OCI-M2 (cell line): ENCODE measurements around the gene MBOAT7.

ENCODE experiments used
- DNase-seq: peaks from one replicate; lab custom pipeline; 2025; ENCODE audit not compliant: unreplicated experiment; lab: John Stamatoyannopoulos, UW

MBOAT7 gene

DNA sequence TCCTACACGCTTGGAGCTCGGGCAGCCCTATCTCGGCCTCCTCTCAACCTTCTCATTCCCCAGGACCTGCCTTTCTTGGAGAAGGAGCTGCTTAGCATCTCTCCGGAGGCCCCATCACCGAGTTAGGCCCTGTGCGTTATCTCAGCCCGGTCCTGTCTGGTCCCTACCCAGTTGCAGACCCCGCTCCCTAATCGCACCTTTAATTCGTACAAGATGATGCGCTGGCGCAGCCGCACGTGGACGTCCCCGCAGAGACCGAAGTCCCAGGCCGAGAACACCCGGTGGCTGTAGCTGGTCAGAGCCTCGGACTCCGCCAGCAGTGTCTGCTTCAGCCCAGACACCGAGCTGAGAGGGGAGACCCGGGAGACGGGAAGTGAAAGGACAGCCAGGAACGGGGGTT, 24.2 kb downstream of the MBOAT7 start:
- DNase-seq, result no peak

DNA sequence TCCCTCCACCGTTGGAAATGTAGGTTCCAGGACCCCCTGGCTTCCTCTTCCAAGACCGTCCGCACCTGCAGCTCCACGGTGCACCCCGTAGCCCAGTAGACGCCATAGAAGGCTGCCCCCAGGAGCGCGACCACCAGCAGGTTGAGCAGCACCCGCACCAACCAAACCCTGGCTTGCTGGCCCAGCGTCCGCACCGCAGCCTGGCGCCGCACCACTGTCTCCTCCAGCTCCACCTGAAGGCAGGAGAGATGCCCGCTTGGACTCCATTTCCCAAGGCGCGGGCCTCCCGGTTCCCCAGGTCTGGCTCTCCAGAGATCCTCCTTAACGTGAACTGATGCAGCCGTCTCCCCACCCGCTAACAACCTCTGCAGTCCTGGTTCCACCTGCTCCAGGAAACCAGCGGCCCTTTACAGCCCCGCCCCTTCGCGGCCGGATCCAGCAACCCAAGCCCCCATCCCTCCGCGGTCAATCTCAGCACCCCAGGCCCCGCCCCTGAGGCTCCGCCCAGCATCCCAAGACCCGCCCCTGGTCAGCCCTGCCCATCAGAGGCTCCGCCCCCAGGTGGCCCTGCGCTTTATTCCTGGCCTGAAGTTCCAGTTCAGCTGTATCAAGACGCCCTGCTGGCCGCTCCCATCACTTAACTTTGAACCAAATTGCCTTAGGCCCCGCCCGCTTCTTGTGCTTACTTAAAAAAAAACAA, 24.9 kb downstream of the MBOAT7 start:
- DNase-seq, result no peak

DNA sequence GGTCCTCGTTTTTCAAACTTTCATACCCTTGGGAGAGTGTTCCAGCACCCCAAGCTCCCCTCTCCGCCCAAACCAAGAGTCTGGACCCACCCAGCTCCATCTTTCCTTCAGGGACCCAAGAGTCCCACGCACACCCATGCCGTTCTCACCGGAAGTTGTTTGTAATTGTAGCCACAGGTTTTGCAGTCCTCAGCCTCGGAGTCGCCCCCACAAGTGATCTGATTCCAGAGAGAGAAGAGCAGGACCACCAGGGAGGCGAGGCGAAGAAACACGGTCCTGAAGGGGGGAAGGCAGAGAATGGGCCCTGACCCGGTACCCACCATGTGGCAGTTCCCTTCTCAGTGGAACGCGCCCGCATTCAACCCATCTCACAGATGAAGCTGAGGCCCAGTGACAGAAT, 26.5 kb downstream of the MBOAT7 start:
- no peak for DNase-seq

- DNase-seq, result no peak
These were observed 27.1 kb downstream of the MBOAT7 start for GRCh38 chr19:54162241-54162805.

DNA sequence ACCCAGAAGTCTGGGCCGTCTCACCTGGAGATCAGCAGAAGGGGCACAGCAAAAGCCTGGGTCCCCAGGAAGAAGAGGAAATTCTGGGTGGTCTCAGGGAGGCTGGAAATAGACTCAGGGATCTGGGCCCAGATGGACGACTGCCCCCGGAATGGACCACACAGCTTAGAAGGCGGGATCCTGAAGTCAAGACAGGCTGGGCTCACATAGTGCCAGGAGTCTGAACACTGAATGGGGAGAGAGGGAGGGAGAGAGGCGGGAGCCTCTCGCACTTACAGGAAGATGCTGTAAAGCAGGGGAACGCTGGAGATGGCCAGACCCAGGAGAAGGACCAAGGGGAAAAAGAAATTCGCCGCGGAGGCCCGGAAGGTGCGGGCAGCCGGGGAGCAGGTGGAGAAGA, 28.5 kb downstream of the MBOAT7 start:
- DNase-seq, result no peak

- no peak for DNase-seq
These were observed 29.1 kb downstream of the MBOAT7 start for GRCh38 chr19:54160182-54160811.

- DNase-seq, result peak; percentile 98
These were observed 29.8 kb downstream of the MBOAT7 start, which contains the start of gene LENG1 for GRCh38 chr19:54159352-54160181. TSS of gene LENG1 (minus strand) at chr19:54159721. CDS start at chr19:54159695, 26 bp downstream.

- no peak for DNase-seq
These were observed 30.5 kb downstream of the MBOAT7 start for GRCh38 chr19:54158812-54159351.

DNA sequence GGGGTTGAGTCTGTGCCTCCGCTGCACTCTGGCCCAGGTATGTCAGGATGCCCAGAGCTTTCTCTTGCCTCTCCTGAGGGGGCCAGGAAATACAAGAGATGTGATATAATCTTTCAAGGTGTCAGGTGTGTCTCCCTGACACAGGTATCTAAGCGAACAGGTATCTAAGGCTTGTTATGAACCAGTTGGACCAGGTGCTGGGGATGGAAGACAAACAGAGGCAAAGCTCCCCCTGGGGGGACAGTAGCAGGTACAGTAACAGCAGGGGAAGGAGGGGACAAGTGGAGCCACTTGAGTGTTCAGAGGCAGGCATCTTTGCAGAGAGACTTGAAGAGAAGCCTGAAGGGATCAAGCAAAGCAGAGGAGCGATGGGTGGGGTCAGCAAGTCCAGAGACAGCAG, 32.4 kb downstream of the MBOAT7 start:
- no peak for DNase-seq

DNA sequence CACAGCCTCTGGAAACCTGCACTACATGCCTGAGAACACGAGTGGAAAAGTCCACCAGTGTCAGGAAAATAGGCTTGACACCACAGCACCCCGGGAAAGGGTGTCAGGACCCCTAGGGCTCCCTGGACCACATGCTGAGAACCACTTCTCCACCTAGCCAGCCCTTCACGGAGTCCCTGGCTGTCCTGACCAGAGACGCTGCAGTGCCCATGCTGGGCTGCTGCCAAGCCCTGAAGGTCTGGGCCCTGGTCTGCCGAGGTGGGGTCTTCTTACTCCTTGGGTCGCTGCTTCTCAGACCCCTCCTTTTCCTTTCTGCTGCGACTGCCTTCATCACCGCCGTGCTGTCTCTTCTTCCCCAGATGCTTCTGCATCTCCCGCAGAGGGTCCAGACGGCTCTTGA, 32.9 kb downstream of the MBOAT7 start:
- DNase-seq, result no peak

- DNase-seq, result no peak
These were observed 33.7 kb downstream of the MBOAT7 start for GRCh38 chr19:54155694-54156093.

DNA sequence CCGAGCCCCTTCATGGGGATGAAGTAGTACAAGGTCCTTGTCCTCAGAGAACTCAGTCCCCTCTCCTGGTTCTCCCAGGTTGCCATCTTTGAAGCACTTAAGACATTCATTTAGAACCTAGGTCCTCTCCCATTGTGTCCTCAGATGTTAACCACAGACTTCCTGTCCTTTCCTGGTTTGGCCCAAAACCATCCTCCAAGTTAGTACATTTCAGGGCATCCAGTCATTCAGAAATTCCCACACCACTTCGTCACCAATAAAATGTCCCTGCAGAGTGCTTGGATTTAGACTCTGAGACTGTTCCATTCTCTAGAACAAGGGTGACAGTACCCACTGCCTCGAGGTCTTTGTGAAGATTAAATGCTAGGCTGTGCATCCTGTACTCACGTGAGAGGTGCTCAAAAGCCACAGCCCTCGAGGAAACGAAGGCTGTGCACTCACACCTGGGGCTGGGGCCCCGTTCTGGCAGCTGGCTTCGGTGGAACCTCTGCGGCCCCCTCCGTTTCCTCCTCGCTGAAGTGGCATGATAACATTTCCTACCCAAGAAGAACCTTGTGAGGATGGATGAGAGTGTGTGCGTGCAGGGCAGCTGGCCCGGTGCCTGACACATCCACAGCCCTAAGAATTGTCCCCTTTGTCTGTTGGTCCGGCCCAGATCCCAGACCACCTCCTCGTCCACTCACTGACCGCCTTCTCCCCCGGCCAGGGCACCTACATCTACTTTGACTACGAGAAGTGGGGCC, 34.6 kb downstream of the MBOAT7 start:
- no peak for DNase-seq

GRCh38 chr19:54153731-54154326, 35.6 kb downstream of the MBOAT7 start:
- DNase-seq, result no peak

GRCh38 chr19:54152878-54153524, 36.4 kb downstream of the MBOAT7 start:
- DNase-seq, result no peak

DNA sequence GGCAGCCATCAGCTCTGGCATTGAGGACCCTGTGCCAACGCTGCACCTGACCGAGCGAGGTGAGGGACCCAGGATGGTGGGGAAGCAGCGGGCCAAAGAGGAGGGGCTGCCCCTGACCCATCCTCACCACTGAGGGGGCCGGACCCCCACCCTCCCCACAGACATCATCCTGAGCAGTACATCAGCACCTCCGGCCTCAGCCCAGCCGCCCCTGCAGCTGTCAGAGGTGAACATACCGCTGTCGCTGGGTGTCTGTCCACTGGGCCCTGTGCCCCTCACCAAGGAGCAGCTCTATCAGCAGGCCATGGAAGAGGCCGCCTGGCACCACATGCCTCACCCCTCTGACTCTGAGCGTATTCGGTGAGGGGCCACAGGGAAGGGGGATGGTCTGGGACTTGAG, 37.1 kb downstream of the MBOAT7 start:
- DNase-seq, result no peak

- no peak for DNase-seq
These were observed 37.9 kb downstream of the MBOAT7 start for GRCh38 chr19:54151362-54152035.

GRCh38 chr19:54149021-54149812, 40.2 kb downstream of the MBOAT7 start:
- no peak for DNase-seq

DNA sequence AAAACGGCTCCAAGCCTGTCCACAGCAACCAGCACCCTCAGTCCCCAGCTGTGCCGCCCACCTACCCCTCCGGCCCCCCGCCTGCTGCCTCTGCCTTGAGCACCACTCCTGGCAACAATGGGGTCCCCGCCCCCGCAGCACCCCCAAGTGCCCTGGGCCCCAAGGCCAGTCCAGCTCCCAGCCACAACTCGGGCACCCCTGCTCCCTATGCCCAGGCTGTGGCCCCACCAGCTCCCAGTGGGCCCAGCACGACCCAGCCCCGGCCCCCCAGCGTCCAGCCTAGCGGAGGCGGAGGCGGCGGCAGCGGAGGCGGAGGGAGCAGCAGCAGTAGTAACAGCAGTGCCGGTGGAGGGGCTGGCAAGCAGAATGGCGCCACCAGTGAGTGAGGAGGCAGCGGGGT, 41.2 kb downstream of the MBOAT7 start:
- DNase-seq, result no peak
